ENCODE data around the gene ZFAND5. TPM values are rescaled to one million over a fixed set of nuclear protein-coding genes. Genes with fewer than 3 reads are reported as not detected.

ZFAND5 gene
- total RNA-seq, 1 experiment from 2014 or later = 185 TPM

- no peak for DNase-seq (ENCODE audit: low read depth, low spot score)
- no peak for ATAC-seq
- BruUV-seq (replicated peaks) = no TSS peak
- H3K27me3 ChIP-seq (ENCODE audit: control insufficient read depth, insufficient read depth, low read length) = no peaks in the 10 kb centered on the region
- peaks cover 32% of the 10 kb centered on the region for H3K4me1 ChIP-seq (ENCODE audit: control insufficient read depth, insufficient read depth, low read length)
- ChIA-PET POLR2A (no interaction called here), CTCF (no interaction called here)
- intact Hi-C loops (cut with micrococcal nuclease; ENCODE audit: unreplicated experiment) (loop anchor here (10.0 kb wide), 1 partner anchor 65 kb away; no protein-coding TSS in a partner anchor), in situ Hi-C loops (cut with HindIII; ENCODE audit: low pct_unique_long_range_greater_than_20kb, low sequenced_read_pairs) (no loop called here)
- TF ChIP-seq, protein P1, sequence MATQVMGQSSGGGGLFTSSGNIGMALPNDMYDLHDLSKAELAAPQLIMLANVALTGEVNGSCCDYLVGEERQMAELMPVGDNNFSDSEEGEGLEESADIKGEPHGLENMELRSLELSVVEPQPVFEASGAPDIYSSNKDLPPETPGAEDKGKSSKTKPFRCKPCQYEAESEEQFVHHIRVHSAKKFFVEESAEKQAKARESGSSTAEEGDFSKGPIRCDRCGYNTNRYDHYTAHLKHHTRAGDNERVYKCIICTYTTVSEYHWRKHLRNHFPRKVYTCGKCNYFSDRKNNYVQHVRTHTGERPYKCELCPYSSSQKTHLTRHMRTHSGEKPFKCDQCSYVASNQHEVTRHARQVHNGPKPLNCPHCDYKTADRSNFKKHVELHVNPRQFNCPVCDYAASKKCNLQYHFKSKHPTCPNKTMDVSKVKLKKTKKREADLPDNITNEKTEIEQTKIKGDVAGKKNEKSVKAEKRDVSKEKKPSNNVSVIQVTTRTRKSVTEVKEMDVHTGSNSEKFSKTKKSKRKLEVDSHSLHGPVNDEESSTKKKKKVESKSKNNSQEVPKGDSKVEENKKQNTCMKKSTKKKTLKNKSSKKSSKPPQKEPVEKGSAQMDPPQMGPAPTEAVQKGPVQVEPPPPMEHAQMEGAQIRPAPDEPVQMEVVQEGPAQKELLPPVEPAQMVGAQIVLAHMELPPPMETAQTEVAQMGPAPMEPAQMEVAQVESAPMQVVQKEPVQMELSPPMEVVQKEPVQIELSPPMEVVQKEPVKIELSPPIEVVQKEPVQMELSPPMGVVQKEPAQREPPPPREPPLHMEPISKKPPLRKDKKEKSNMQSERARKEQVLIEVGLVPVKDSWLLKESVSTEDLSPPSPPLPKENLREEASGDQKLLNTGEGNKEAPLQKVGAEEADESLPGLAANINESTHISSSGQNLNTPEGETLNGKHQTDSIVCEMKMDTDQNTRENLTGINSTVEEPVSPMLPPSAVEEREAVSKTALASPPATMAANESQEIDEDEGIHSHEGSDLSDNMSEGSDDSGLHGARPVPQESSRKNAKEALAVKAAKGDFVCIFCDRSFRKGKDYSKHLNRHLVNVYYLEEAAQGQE (IDR thresholded peaks at IDR 0.05; ENCODE audit: insufficient read depth in 1 of 2, low read depth in 2 of 2, low read length in 1 of 2) = no peak
- TF ChIP-seq POLR2AphosphoS5 (IDR thresholded peaks at IDR 0.05; ENCODE audit: low read depth, low read length) (no peak), TCF7L2 (IDR thresholded peaks at IDR 0.05; ENCODE audit: low read depth, low read length) (no peak), CTCF (IDR thresholded peaks at IDR 0.05) (no peak), SIN3A (IDR thresholded peaks at IDR 0.05; ENCODE audit: borderline replicate concordance, insufficient read depth, low read depth, low read length) (no peak)
- H3K4me3 ChIP-seq (ENCODE audit: low read depth in 2 of 2, low read length in 2 of 2) = no peak overlapping the region
- H3K36me3 ChIP-seq (ENCODE audit: control insufficient read depth, insufficient read depth, low read length) = peaks cover 6% of the 10 kb centered on the region; the same call in 1 of the 2 replicates
- no peaks in the 10 kb centered on the region for H3K9me3 ChIP-seq (ENCODE audit: control insufficient read depth, insufficient read depth, low read depth, low read length)
- peak overlapping the region; percentile 34; the same call in 1 of the 2 replicates for H3K27ac ChIP-seq (ENCODE audit: low read length)
These were observed 15.1 kb downstream of the ZFAND5 start for GRCh38 chr9:72349911-72350310.

- in situ Hi-C loops (cut with HindIII; ENCODE audit: low pct_unique_long_range_greater_than_20kb, low sequenced_read_pairs) = no loop called here
- H3K27ac ChIP-seq (ENCODE audit: low read length) = 0 out of 2 replicates have a peak overlapping the region, but pooled peaks have one; percentile 23
- H3K36me3 ChIP-seq (ENCODE audit: control insufficient read depth, insufficient read depth, low read length) = peaks cover 2% of the 10 kb centered on the region; the same call in 1 of the 2 replicates
- intact Hi-C loops (cut with micrococcal nuclease; ENCODE audit: unreplicated experiment) = no loop called here
- BruUV-seq (replicated peaks) = no TSS peak
- H3K9me3 ChIP-seq (ENCODE audit: control insufficient read depth, insufficient read depth, low read depth, low read length) = no peaks in the 10 kb centered on the region
- TF ChIP-seq CTCF (IDR thresholded peaks at IDR 0.05) (no peak), POLR2AphosphoS5 (IDR thresholded peaks at IDR 0.05; ENCODE audit: low read depth, low read length) (no peak), SIN3A (IDR thresholded peaks at IDR 0.05; ENCODE audit: borderline replicate concordance, insufficient read depth, low read depth, low read length) (no peak), TCF7L2 (IDR thresholded peaks at IDR 0.05; ENCODE audit: low read depth, low read length) (no peak)
- TF ChIP-seq, protein P1 (IDR thresholded peaks at IDR 0.05; ENCODE audit: insufficient read depth in 1 of 2, low read depth in 2 of 2, low read length in 1 of 2) = no peak
- DNase-seq (ENCODE audit: low read depth, low spot score) (no peak), ATAC-seq (no peak)
- CTCF ChIA-PET = no interaction called here
- peaks cover 25% of the 10 kb centered on the region for H3K4me1 ChIP-seq (ENCODE audit: control insufficient read depth, insufficient read depth, low read length)
- POLR2A ChIA-PET = no interaction called here
- no peaks in the 10 kb centered on the region for H3K27me3 ChIP-seq (ENCODE audit: control insufficient read depth, insufficient read depth, low read length)
- no peak overlapping the region for H3K4me3 ChIP-seq (ENCODE audit: low read depth in 2 of 2, low read length in 2 of 2)
These were observed 15.8 kb downstream of the ZFAND5 start for GRCh38 chr9:72349240-72349639.
